Gastrocnemius medialis (tissue), 4 donors: ENCODE measurements around the gene TTC24. TPM values are rescaled to one million over a fixed set of nuclear protein-coding genes. Genes with fewer than 3 reads are reported as not detected.
"Not testable (repeated sequence)": the region's sequence is repeated elsewhere in the genome, so short reads cannot be mapped to it uniquely, and the experiment has no call there.

Experiments
- ATAC-seq, 2 donors: fragments of 150-250 bp; one replicate each; pipeline ENCODE4 v1.9.1; 2016
- DNase-seq, 2 donors: peaks; one replicate each; pipeline ENCODE4 v3.0.0-alpha.2; 2019
- H3K27ac ChIP-seq, 4 donors: fragments of 200-600 bp; sonication (generic); 1 replicate in 1 of 4; 2 replicates in 3 of 4; pipeline ENCODE4 v1.5.1; 2016 to 2018; ENCODE audit warnings: mild to moderate bottlenecking in 2 of 4, moderate library complexity in 1 of 4
- H3K27me3 ChIP-seq, 3 donors: fragments of 200-600 bp; sonication (generic) in 2 of 3; 1 replicate in 1 of 3; 2 replicates in 2 of 3; pipeline versions ENCODE4 v1.5.1 to v1.6.0; 2016 to 2019; ENCODE audit warnings: mild to moderate bottlenecking in 1 of 3, moderate library complexity in 1 of 3
- H3K36me3 ChIP-seq, 2 donors: fragments of 200-600 bp; sonication (generic) in 1 of 2; one replicate each; pipeline ENCODE4 v1.5.1; 2017 to 2018
- H3K4me1 ChIP-seq, 2 donors: fragments of 200-600 bp; sonication (generic) in 1 of 2; one replicate each; pipeline ENCODE4 v1.5.1; 2016 to 2017; ENCODE audit warnings: mild to moderate bottlenecking in 2 of 2
- H3K4me3 ChIP-seq, 4 donors: fragments of 200-600 bp; sonication (generic) in 3 of 4; 1 replicate in 1 of 4; 2 replicates in 3 of 4; pipeline ENCODE4 v1.5.1; 2016 to 2019; ENCODE audit warnings: mild to moderate bottlenecking in 2 of 4
- H3K9me3 ChIP-seq, 3 donors: fragments of 200-600 bp; sonication (generic) in 2 of 3; 1 replicate in 1 of 3; 2 replicates in 2 of 3; pipeline ENCODE4 v1.5.1; 2016 to 2019
- POLR2A ChIP-seq, 2 donors: fragments of 450-650 bp; IDR thresholded peaks; one replicate each; pipeline ENCODE4 v1.6.1; 2017; ENCODE audit warnings: antibody characterized with exemption in 2 of 2, mild to moderate bottlenecking in 2 of 2, moderate library complexity in 2 of 2
- in situ Hi-C, 4 donors: fragments of 200-750 bp; cut with MboI; loops; one replicate each; pipeline versions ENCODE4 v1.15.0 to v1.8.0; 2017; ENCODE audit warnings: low sequenced_read_pairs in 4 of 4
- intact Hi-C: fragments of 100-400 bp; cut with DNase I; formaldehyde crosslinking; loops from one replicate; pipeline ENCODE4 v1.15.1; 2023; ENCODE audit warnings: low total_unique reads
- total RNA-seq, 4 donors: library from RNA; depleted of rRNA; stranded (reverse); fragments of >200 nt; gene quantifications; one replicate each; pipeline versions ENCODE4 v1.1.0 to v1.2.3, GENCODE V29; 2016
- TF ChIP-seq, protein P1 (sequence below), 5 experiments: fragments of 450-650 bp in 3 of 5; fragments of 200-600 bp in 2 of 5; sonication (generic) in 2 of 5; IDR thresholded peaks in 4 of 5; conservative IDR thresholded peaks in 1 of 5; 1 replicate in 4 of 5; 2 replicates in 1 of 5; pipeline ENCODE4 v1.5.1; 2016 to 2019; ENCODE audit warnings: antibody characterized with exemption in 5 of 5, mild to moderate bottlenecking in 3 of 5, moderate library complexity in 3 of 5

The TTC24 gene
- total RNA-seq, 4 donors from 2014 or later: 3.6 TPM; not detected in 3

GRCh38 chr1:156583821-156584622 is 4.5 kb downstream of the TTC24 start:
- peak; percentile 71 to 75 for ATAC-seq

GRCh38 chr1:156584813-156585212 is 5.3 kb downstream of the TTC24 start:
- DNase-seq: no peak
- intact Hi-C loops (loop anchor here (1.0 to 5.0 kb wide), 3 partner anchors 23 to 72 kb away; no protein-coding TSS in a partner anchor), in situ Hi-C loops (no loop called here)
- Histone ChIP-seq H3K36me3 (no peaks in the 10 kb centered on the region), H3K4me1 (peaks cover 0 to 9% of the 10 kb centered on the region in 2 donors), H3K27me3 (no peaks in the 10 kb centered on the region), H3K27ac (no peak overlapping the region), H3K9me3 (no peaks in the 10 kb centered on the region), H3K4me3 (no peak overlapping the region)
- no peak for ATAC-seq
- TF ChIP-seq, protein P1, sequence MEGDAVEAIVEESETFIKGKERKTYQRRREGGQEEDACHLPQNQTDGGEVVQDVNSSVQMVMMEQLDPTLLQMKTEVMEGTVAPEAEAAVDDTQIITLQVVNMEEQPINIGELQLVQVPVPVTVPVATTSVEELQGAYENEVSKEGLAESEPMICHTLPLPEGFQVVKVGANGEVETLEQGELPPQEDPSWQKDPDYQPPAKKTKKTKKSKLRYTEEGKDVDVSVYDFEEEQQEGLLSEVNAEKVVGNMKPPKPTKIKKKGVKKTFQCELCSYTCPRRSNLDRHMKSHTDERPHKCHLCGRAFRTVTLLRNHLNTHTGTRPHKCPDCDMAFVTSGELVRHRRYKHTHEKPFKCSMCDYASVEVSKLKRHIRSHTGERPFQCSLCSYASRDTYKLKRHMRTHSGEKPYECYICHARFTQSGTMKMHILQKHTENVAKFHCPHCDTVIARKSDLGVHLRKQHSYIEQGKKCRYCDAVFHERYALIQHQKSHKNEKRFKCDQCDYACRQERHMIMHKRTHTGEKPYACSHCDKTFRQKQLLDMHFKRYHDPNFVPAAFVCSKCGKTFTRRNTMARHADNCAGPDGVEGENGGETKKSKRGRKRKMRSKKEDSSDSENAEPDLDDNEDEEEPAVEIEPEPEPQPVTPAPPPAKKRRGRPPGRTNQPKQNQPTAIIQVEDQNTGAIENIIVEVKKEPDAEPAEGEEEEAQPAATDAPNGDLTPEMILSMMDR (IDR thresholded peaks at IDR 0.05 in 4 of 5, conservative IDR thresholded peaks at IDR 0.05 in 1 of 5): peak in 1 of 5 experiments; percentile 19
- no peak for TF ChIP-seq POLR2A (IDR thresholded peaks at IDR 0.05)

More at GRCh38 chr1:156583821-156584622, 4.5 kb downstream of the TTC24 start:
- Histone ChIP-seq H3K27me3 (no peaks in the 10 kb centered on the region), H3K36me3 (no peaks in the 10 kb centered on the region), H3K4me1 (peaks cover 0 to 9% of the 10 kb centered on the region in 2 donors), H3K9me3 (no peaks in the 10 kb centered on the region), H3K27ac (no peak overlapping the region), H3K4me3 (no peak overlapping the region)
- peak; percentile 40 to 63 for DNase-seq
- TF ChIP-seq, protein P1 (IDR thresholded peaks at IDR 0.05 in 4 of 5, conservative IDR thresholded peaks at IDR 0.05 in 1 of 5): peak; percentile 75 to 94 (median 90)
- TF ChIP-seq POLR2A (IDR thresholded peaks at IDR 0.05): no peak
- intact Hi-C loops (loop anchor here (1.0 to 5.0 kb wide), 3 partner anchors 24 to 73 kb away; no protein-coding TSS in a partner anchor), in situ Hi-C loops (no loop called here)

GRCh38 chr1:156586323-156586722 is 6.8 kb downstream of the TTC24 start:
- H3K27me3 ChIP-seq: no peaks in the 10 kb centered on the region
- intact Hi-C loops: no loop called here
- ATAC-seq: no peak
- TF ChIP-seq, protein P1 (IDR thresholded peaks at IDR 0.05 in 4 of 5, conservative IDR thresholded peaks at IDR 0.05 in 1 of 5): no peak
- no peak for TF ChIP-seq POLR2A (IDR thresholded peaks at IDR 0.05)
- in situ Hi-C loops: no loop called here
- no peak overlapping the region for H3K4me3 ChIP-seq
- no peak for DNase-seq
- H3K4me1 ChIP-seq: peaks cover 0 to 14% of the 10 kb centered on the region in 2 donors
- no peaks in the 10 kb centered on the region for H3K36me3 ChIP-seq
- H3K9me3 ChIP-seq: no peaks in the 10 kb centered on the region
- H3K27ac ChIP-seq: no peak overlapping the region

DNA sequence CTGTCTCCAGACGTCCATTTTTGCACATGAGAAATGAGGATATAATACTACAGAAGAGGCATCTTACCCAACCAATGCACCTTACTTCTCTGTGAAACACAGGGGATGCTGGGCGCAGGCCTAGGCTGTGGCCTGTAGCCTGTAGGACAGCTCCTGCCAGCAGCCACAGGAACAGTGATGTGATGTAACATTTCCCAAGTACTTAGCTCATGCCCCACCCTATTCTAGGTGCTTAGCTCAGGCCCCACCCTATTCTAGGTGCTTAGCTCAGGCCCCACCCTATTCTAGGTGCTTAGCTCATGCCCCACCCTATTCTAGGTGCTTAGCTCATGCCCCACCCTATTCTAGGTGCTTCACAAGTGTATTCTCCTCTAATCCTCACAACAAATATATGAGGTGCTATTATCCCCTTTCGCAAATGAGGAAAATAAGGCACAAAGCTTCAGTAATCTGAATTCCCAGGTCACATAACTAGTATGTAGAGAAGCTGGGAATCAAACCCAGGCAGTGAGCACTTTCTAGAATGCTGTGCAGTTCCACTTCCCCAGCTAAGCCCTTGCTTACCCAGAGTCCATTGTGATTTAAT is 7.5 kb downstream of the TTC24 start:
- Histone ChIP-seq H3K27me3 (no peaks in the 10 kb centered on the region), H3K4me3 (no peak overlapping the region), H3K36me3 (no peaks in the 10 kb centered on the region), H3K9me3 (no peaks in the 10 kb centered on the region), H3K27ac (no peak overlapping the region), H3K4me1 (peaks cover under 1 to 9% of the 10 kb centered on the region in 2 donors)
- intact Hi-C loops (no loop called here), in situ Hi-C loops (no loop called here)
- TF ChIP-seq, protein P1 (IDR thresholded peaks at IDR 0.05 in 4 of 5, conservative IDR thresholded peaks at IDR 0.05 in 1 of 5): no peak
- TF ChIP-seq POLR2A (IDR thresholded peaks at IDR 0.05): no peak
- no peak for DNase-seq
- no peak for ATAC-seq

GRCh38 chr1:156587927-156588326 is 8.4 kb downstream of the TTC24 start:
- ATAC-seq, H3K4me1 ChIP-seq, H3K36me3 ChIP-seq, in situ Hi-C loops, intact Hi-C loops, H3K4me3 ChIP-seq, H3K27me3 ChIP-seq, H3K27ac ChIP-seq, H3K9me3 ChIP-seq, DNase-seq: not testable (repeated sequence)
